ENCODE data around the gene ATOH8. TPM values are rescaled to one million over a fixed set of nuclear protein-coding genes. Genes with fewer than 3 reads are reported as not detected.

The ATOH8 gene
- polyA plus RNA-seq, 1 donor (not counting 4 experiments of a cell fraction or from before 2014, with no cell fraction given), result not detected

GRCh38 chr2:85770786-85771409 is 17.1 kb downstream of the ATOH8 start:
- H3K4me2 ChIP-seq (ENCODE audit: control insufficient read depth, extremely low read depth, insufficient read depth, low read depth, low read length), result no peak overlapping the region
- dilution Hi-C loops (cut with MboI; ENCODE audit: extremely low pct_ligation_motif_present, low sequenced_read_pairs), result no loop called here
- H3K79me2 ChIP-seq (ENCODE audit: control insufficient read depth, insufficient read depth, low read length), result no peaks in the 10 kb centered on the region
- no peak for FAIRE-seq
- H3K4me1 ChIP-seq (ENCODE audit: control insufficient read depth, extremely low read depth, insufficient read depth, low read length), result peaks cover 17% of the 10 kb centered on the region
- TF ChIP-seq, protein P1, sequence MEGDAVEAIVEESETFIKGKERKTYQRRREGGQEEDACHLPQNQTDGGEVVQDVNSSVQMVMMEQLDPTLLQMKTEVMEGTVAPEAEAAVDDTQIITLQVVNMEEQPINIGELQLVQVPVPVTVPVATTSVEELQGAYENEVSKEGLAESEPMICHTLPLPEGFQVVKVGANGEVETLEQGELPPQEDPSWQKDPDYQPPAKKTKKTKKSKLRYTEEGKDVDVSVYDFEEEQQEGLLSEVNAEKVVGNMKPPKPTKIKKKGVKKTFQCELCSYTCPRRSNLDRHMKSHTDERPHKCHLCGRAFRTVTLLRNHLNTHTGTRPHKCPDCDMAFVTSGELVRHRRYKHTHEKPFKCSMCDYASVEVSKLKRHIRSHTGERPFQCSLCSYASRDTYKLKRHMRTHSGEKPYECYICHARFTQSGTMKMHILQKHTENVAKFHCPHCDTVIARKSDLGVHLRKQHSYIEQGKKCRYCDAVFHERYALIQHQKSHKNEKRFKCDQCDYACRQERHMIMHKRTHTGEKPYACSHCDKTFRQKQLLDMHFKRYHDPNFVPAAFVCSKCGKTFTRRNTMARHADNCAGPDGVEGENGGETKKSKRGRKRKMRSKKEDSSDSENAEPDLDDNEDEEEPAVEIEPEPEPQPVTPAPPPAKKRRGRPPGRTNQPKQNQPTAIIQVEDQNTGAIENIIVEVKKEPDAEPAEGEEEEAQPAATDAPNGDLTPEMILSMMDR (optimal IDR thresholded peaks at IDR 0.05 in 1 of 3, IDR thresholded peaks at IDR 0.05 in 1 of 3, conservative IDR thresholded peaks at IDR 0.05 in 1 of 3; ENCODE audit: extremely low read depth in 1 of 3, insufficient read depth in 2 of 3, low read length in 3 of 3), result no peak
- no peak for TF ChIP-seq EZH2 (IDR thresholded peaks at IDR 0.05; ENCODE audit: low read length)
- no peak for DNase-seq (ENCODE audit: low read depth, low spot score)
- H3K36me3 ChIP-seq (ENCODE audit: control insufficient read depth in 2 of 2, extremely low read depth in 1 of 2, insufficient read depth in 2 of 2, low read length in 2 of 2), result no peaks in the 10 kb centered on the region
- H4K20me1 ChIP-seq (ENCODE audit: control insufficient read depth, extremely low read depth, insufficient read depth, low read length), result no peaks in the 10 kb centered on the region
- no peaks in the 10 kb centered on the region for H3K9me3 ChIP-seq (ENCODE audit: control insufficient read depth, low read depth, low read length)
- no peak overlapping the region for H2AFZ ChIP-seq (ENCODE audit: control insufficient read depth, low read length)
- no peak overlapping the region for H3K9ac ChIP-seq (ENCODE audit: control insufficient read depth, extremely low read depth, insufficient read depth, low read length)
- H3K27me3 ChIP-seq (ENCODE audit: control insufficient read depth, extremely low read depth, insufficient read depth, low read length), result peaks cover 84% of the 10 kb centered on the region
- no peak overlapping the region for H3K27ac ChIP-seq (ENCODE audit: control insufficient read depth, insufficient read depth, low read length)
- no peaks in the 10 kb centered on the region for H3K9me1 ChIP-seq (ENCODE audit: control insufficient read depth, extremely low read depth, insufficient read depth, low read length)
- no peak overlapping the region for H3K4me3 ChIP-seq (ENCODE audit: control insufficient read depth in 2 of 3, extremely low read depth in 1 of 3, insufficient read depth in 2 of 3, low read depth in 1 of 3, low read length in 3 of 3)

- Histone ChIP-seq H3K27me3 (ENCODE audit: control insufficient read depth, extremely low read depth, insufficient read depth, low read length) (peaks cover 84% of the 10 kb centered on the region), H3K79me2 (ENCODE audit: control insufficient read depth, insufficient read depth, low read length) (no peaks in the 10 kb centered on the region), H3K9ac (ENCODE audit: control insufficient read depth, extremely low read depth, insufficient read depth, low read length) (no peak overlapping the region), H3K36me3 (ENCODE audit: control insufficient read depth in 2 of 2, extremely low read depth in 1 of 2, insufficient read depth in 2 of 2, low read length in 2 of 2) (no peaks in the 10 kb centered on the region), H3K4me2 (ENCODE audit: control insufficient read depth, extremely low read depth, insufficient read depth, low read depth, low read length) (peak overlapping the region; percentile 25), H3K9me1 (ENCODE audit: control insufficient read depth, extremely low read depth, insufficient read depth, low read length) (no peaks in the 10 kb centered on the region), H3K4me1 (ENCODE audit: control insufficient read depth, extremely low read depth, insufficient read depth, low read length) (peaks cover 17% of the 10 kb centered on the region), H4K20me1 (ENCODE audit: control insufficient read depth, extremely low read depth, insufficient read depth, low read length) (no peaks in the 10 kb centered on the region), H2AFZ (ENCODE audit: control insufficient read depth, low read length) (no peak overlapping the region), H3K9me3 (ENCODE audit: control insufficient read depth, low read depth, low read length) (no peaks in the 10 kb centered on the region), H3K27ac (ENCODE audit: control insufficient read depth, insufficient read depth, low read length) (no peak overlapping the region), H3K4me3 (ENCODE audit: control insufficient read depth in 2 of 3, extremely low read depth in 1 of 3, insufficient read depth in 2 of 3, low read depth in 1 of 3, low read length in 3 of 3) (no peak overlapping the region)
- no peak for TF ChIP-seq EZH2 (IDR thresholded peaks at IDR 0.05; ENCODE audit: low read length)
- TF ChIP-seq, protein P1 (optimal IDR thresholded peaks at IDR 0.05 in 1 of 3, IDR thresholded peaks at IDR 0.05 in 1 of 3, conservative IDR thresholded peaks at IDR 0.05 in 1 of 3; ENCODE audit: extremely low read depth in 1 of 3, insufficient read depth in 2 of 3, low read length in 3 of 3), result no peak
- dilution Hi-C loops (cut with MboI; ENCODE audit: extremely low pct_ligation_motif_present, low sequenced_read_pairs), result no loop called here
- DNase-seq (ENCODE audit: low read depth, low spot score) (no peak), FAIRE-seq (peak; percentile 46)
Measured at GRCh38 chr2:85771486-85771885, 17.7 kb downstream of the ATOH8 start.
